Non-pigmented ciliary epithelial cell (primary cell): ENCODE measurements around the gene HMCES.
A peak's percentile ranks its signal among the peaks of the same experiment; 100 is the strongest.
"Not testable (repeated sequence)": the region's sequence is repeated elsewhere in the genome, so short reads cannot be mapped to it uniquely, and the experiment has no call there.

Experiments
- DNase-seq: peaks from one replicate; pipeline ENCODE4 v3.0.0-alpha.2; 2010; ENCODE audit warnings: low read depth

Gene HMCES

GRCh38 chr3:129259612-129260477, 18.8 kb upstream of the HMCES start:
- DNase-seq = no peak

GRCh38 chr3:129260606-129261005, 18.1 kb upstream of the HMCES start:
- no peak for DNase-seq

- no peak for DNase-seq
These were observed 16.8 kb upstream of the HMCES start for GRCh38 chr3:129261894-129262293.

GRCh38 chr3:129263161-129263910, 15.3 kb upstream of the HMCES start:
- no peak for DNase-seq

GRCh38 chr3:129264994-129265393, 13.7 kb upstream of the HMCES start:
- DNase-seq = not testable (repeated sequence)

- DNase-seq = no peak
These were observed 12.0 kb upstream of the HMCES start for GRCh38 chr3:129266651-129267050.

- no peak for DNase-seq
These were observed 10.3 kb upstream of the HMCES start for GRCh38 chr3:129268396-129268795.

GRCh38 chr3:129271674-129272073, 7.0 kb upstream of the HMCES start:
- DNase-seq = no peak

GRCh38 chr3:129276385-129276784, 2.3 kb upstream of the HMCES start:
- DNase-seq = no peak

- DNase-seq = no peak
These were observed 820 bp upstream of the HMCES start for GRCh38 chr3:129277829-129278271.

- no peak for DNase-seq
These were observed 566 bp downstream of the HMCES start for GRCh38 chr3:129278966-129279906.

GRCh38 chr3:129280183-129280582, 1.5 kb downstream of the HMCES start:
- no peak for DNase-seq

GRCh38 chr3:129281726-129282125, 3.1 kb downstream of the HMCES start:
- no peak for DNase-seq

GRCh38 chr3:129282727-129283327, 4.2 kb downstream of the HMCES start:
- no peak for DNase-seq

GRCh38 chr3:129286081-129286480, 7.4 kb downstream of the HMCES start:
- DNase-seq = no peak

GRCh38 chr3:129288446-129288845, 9.8 kb downstream of the HMCES start:
- no peak for DNase-seq

GRCh38 chr3:129289201-129289921, 10.7 kb downstream of the HMCES start:
- DNase-seq = peak; percentile 77

GRCh38 chr3:129291236-129291886, 12.7 kb downstream of the HMCES start:
- DNase-seq = no peak

GRCh38 chr3:129295286-129295685, 16.6 kb downstream of the HMCES start:
- DNase-seq = no peak
